Measurements from ENCODE around the gene SENP1. TPM values are rescaled to one million over a fixed set of nuclear protein-coding genes. Genes with fewer than 3 reads are reported as not detected.
"Not testable (repeated sequence)": the region's sequence is repeated elsewhere in the genome, so short reads cannot be mapped to it uniquely, and the experiment has no call there.

SENP1 gene
- total RNA-seq, 1 experiment from 2014 or later, result 19.2 TPM

DNA sequence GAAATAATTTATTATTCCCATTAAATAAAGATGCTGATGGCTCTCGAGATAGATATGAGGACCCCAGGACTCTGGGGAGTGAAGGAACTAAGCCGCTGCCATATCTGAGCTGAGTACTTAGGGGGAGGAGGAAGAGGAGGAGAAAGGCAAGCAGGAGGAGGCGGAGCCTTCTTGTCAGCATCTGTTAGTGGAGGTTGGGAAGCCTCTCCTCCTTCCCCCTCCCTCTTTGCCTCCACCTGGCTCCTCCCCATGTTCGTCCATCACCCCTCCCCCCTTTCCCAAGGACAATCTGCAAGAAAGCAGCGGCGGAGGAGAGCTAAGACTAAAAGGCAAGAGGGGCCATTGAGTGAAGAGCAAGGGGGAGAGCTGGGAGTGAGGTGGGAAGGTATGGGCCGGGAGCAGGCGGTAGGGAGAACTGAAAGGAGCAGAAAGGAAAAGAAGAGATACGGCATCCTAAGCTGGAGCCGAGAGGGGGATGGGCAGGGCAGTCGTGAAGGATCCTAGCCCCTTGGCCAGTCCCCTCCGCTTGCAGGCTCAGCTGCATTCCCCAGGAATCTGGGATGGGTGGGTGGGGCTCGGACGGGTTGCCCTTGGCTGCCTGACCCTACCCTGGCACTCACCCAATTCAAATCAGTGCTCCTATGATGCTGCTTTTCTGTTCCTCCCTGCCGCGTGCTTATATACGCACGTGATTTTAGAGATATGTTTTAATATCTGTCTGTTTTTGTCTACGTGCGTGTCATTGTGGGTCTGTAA lies 13.4 kb upstream of the SENP1 start, which contains the start of gene PFKM:
Gene PFKM (plus strand): TSS at position 287 of the 756 bp plus-strand sequence. CDS start 3,411 bp downstream, outside the sequence.
- in situ Hi-C loops (cut with HindIII; ENCODE audit: low pct_unique_long_range_greater_than_20kb, low sequenced_read_pairs), result no loop called here
- DNase-seq (ENCODE audit: low read depth, low spot score), result peak; percentile 94

DNA sequence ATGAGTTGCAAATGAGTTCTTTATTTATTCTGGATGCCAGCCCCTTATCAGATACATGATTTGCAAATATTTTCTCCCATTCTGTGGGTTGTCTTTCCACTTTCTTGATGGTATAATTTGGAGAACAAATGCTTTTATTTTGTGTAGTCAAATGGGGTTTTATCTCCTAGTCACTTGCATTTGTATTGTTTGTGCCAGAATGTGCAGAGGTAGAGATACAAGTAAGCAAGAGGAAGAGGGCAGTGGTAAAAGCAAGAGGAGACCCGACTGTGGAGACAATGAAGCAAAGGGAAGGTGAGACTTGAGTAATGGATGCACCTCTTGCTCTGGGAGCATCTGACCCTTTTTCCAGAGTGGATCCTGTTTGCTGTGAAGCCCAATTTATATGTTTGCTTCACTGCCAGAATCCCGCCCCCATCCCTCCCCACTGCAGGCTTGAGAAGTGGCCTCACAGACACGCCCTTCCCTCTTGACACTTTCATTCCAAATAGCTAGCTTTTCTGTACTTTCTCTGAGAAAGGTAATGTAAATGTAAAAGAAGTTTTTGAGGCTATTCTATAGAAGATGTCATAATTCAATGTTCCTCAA lies 12.5 kb upstream of the SENP1 start:
- DNase-seq (ENCODE audit: low read depth, low spot score), result no peak
- in situ Hi-C loops (cut with HindIII; ENCODE audit: low pct_unique_long_range_greater_than_20kb, low sequenced_read_pairs), result no loop called here

DNA sequence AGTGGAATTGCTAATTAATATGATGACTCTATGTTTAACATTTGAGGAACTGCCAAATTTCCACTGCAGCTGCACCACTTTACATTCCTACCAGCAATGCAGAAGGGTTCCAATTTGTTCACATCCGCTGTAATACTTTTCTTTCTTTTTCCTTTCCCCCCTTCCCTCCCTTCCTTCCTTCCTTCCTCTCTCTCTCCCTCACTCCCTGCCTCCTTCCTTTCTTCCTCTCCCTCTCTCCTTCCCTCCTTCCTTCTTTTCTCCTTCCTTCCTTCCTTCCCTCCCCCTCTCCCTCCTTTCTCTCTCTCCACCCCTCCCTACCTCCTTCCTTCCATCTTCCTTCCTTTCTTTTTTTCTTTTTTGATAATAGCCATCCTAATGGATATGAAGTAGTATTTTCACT lies 10.1 kb upstream of the SENP1 start:
- DNase-seq (ENCODE audit: low read depth, low spot score), result no peak
- in situ Hi-C loops (cut with HindIII; ENCODE audit: low pct_unique_long_range_greater_than_20kb, low sequenced_read_pairs), result no loop called here

DNA sequence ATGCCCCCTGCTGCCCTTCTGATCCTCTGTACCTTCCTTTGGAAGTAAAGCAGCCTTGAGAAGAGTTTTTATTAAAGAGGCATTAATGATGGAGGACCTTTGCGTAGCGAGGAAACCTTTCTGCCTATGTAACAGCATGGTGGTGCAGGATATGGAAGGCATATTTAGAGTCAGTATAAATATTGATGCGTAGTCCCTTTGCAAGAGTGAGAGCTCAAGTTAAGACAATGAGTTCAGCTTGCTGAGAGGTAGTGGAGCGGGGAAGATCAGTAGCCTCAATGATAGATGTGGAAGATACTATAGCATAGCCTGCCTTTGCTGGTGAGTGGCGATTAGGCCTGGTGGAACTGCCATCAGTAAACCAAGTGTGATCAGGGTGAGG lies 5.4 kb upstream of the SENP1 start:
- in situ Hi-C loops (cut with HindIII; ENCODE audit: low pct_unique_long_range_greater_than_20kb, low sequenced_read_pairs); DNase-seq (ENCODE audit: low read depth, low spot score): not testable (repeated sequence)

DNA sequence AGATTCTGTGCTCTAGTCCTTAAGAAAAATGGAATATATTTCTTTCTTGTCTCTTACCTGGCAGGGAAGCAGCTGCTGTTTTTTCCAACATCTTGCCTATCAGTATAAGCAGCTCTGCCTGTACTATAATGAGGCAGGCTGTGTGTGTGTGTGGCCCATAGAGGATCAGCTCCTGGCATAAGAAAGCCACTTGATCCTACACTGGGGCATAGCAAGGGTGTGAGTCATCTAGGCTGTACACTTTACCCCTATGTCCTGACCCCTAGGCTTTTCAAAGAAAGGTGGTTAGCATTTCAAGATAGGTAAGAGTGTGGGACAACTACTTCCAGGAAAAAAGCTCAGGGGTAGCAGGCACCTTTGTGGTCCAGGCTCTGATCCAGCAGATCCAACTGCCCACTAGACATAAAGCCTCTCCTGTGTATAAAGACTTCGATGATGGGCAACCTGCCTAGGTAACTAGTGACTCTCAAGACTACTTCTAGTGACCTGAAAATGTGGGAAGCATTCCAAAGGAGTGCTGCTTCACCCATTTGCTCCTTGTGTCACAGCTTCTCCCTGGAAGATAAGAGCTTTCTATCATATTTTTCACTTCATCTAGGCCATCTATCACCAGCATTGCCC lies 4.9 kb upstream of the SENP1 start:
- no peak for DNase-seq (ENCODE audit: low read depth, low spot score)
- in situ Hi-C loops (cut with HindIII; ENCODE audit: low pct_unique_long_range_greater_than_20kb, low sequenced_read_pairs), result no loop called here

DNA sequence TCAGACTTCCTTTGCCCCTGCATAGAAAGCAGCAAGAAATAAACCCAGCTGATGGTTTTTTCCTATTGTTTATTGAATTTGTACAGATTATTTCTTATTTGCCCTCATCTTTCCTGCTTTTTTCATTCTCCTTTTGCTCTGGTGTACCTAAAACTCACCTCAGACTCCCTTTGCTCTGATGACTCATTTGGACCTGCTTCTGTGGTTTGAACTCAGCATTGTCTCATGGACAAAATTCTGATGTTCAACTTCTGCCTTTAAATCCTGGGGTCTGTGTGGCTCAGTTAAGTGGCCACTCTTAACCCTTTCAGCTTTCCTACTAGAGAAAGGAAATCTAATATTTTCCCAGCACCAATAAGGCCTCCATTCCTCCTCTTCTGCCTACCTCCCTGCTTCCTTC lies 3.5 kb upstream of the SENP1 start:
- DNase-seq (ENCODE audit: low read depth, low spot score), result no peak
- in situ Hi-C loops (cut with HindIII; ENCODE audit: low pct_unique_long_range_greater_than_20kb, low sequenced_read_pairs), result no loop called here

DNA sequence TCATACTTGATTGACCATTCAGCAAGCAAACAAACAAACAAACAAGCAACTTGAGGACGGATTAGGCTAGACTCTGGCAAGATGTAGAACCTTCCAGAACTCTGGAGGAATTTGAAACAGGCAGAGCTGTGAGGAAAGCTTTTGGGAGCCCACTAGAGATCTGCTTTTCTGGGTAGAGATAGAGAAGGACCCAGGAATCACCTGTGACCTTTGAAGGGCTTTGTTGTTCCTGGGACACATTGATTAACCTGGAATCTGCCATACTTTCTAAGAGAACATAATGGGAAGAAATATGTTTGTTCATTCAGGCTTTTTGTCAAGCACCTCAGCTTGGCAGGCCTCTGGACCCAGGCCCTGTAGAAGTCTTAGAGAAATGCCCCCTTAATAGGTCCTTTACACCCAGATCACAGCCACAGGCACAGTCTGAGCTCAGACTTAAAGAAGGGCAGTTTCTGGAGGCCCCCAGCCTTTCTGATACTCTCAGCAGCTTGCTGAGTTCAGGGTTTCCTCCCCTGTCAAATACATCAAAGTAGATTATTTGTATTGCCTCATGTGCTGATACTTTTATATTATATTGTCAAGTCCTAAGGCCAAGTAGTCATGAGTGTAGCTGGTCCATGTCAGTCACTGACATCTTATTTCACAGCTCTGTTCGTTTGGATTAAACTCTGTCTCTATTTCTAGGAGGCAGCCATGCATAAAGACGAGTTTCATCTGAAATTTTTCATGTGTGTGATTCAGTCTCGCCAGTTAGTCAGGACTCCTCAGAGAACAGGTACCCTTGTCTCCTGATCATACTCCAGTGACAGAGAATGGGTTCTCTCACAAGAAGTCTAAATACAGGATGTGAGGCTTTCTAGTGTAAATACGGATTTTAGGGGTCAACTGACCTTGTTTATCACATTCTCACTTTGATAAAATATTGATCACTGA lies 1.1 kb upstream of the SENP1 start:
- in situ Hi-C loops (cut with HindIII; ENCODE audit: low pct_unique_long_range_greater_than_20kb, low sequenced_read_pairs), result no loop called here
- DNase-seq (ENCODE audit: low read depth, low spot score), result no peak

DNA sequence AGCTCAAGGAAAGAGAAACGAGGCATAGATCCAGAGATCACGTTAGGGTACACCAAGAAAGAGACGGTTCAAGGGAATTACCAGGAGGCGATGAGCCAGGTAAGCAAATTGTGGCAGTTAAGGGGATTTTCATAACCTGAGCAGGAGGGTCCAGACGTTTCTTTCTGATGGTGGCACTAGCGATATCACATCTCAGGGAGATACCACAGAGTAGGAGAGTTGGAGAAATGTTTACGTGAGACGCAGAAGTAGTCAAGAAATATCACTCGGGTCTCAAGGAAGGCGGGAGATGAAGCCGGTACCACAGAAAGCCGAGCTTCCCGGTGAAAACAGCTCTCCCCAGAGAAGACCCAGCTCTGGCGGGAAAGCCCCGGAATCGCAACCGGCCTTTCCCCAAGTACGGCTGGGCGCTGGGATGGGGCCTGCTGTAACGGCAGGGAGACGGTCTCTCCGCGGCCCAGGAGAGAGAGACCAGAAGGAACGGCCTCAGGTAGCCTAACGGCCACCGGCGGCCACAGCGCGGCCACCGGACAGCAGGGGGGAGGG lies 485 bp downstream of the SENP1 start:
- DNase-seq (ENCODE audit: low read depth, low spot score), result no peak
- in situ Hi-C loops (cut with HindIII; ENCODE audit: low pct_unique_long_range_greater_than_20kb, low sequenced_read_pairs), result no loop called here

DNA sequence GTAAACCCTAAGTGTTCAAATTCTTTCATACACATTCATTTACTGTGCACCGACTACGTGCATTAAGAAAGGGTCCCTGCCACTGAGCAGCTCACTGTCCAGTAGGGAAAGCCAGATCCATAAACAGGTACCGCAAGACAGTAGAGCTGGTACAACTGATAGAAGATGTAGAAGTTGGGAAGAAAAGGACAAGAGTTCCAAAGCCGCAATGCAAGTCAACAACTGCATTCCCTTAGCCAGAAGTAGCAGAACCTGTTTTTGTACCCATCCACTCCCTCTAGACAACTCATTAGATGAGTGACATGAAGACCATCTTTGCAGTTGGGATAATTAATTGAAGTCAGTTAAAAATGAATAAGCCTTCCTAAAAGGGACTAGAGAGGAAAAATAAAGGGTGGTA lies 1.3 kb downstream of the SENP1 start:
- no peak for DNase-seq (ENCODE audit: low read depth, low spot score)
- in situ Hi-C loops (cut with HindIII; ENCODE audit: low pct_unique_long_range_greater_than_20kb, low sequenced_read_pairs), result no loop called here

DNA sequence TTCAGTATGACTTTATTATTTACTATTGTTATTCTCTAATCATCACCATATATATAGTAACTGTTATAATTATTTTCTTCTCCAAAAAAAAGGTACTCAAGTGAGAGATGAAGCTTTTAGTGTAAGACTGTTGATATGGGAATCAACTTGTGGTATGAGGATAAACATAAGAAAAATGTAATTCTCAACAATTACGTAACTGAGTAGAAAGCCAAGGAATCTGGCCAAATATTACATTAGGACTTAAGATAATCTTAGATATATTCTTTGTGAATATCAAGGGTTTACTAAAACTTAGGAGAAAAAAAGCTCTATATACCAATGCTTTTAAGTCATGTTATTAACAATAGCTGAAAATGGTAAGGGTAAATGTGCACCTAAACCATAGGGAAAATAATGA lies 13.3 kb downstream of the SENP1 start:
- DNase-seq (ENCODE audit: low read depth, low spot score), result no peak
- in situ Hi-C loops (cut with HindIII; ENCODE audit: low pct_unique_long_range_greater_than_20kb, low sequenced_read_pairs), result no loop called here

DNA sequence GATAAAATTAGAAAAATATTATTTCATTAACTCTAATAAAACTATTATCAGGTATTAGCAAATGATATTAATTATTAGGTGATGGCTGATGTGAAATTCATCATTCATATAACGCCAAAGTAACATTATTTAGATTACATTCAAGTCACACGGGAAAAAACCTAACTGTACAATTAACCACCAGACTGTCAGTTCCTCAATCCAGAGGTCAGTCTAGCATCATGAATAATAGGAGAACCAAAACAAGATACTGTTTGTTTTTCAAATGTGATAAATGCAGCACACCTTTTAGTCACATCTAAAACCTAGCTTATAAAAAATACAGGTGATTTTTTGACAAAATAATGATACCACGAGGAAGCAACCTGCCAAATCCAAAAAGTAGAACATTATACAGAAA lies 19.6 kb downstream of the SENP1 start:
- no peak for DNase-seq (ENCODE audit: low read depth, low spot score)
- in situ Hi-C loops (cut with HindIII; ENCODE audit: low pct_unique_long_range_greater_than_20kb, low sequenced_read_pairs), result no loop called here

DNA sequence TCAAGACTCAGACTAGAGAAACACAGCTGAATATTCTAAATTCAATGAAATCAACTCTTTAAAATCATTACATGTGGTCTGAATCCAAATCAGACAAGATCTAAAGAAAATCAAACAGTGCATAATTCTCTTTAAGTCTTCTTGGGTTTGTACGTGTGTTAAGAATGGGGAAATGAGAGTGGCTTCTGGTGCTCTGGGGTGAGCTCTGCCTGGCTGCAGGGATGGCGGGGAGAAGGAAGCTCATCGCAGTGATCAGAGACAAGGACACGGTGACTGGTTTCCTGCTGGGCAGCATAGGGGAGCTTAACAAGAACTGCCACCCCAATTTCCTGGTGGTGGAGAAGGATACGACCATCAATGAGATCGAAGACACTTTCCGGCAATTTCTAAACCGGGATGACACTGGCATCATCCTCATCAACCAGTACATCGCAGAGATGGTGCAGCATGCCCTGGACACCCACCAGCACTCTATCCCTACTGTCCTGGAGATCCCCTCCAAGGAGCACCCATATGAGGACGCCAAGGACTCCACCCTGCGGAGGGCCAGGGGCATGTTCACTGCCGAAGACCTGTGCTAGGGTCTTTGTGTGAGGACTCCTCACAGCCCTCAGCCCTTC lies 20.9 kb downstream of the SENP1 start:
- in situ Hi-C loops (cut with HindIII; ENCODE audit: low pct_unique_long_range_greater_than_20kb, low sequenced_read_pairs), result no loop called here

DNA sequence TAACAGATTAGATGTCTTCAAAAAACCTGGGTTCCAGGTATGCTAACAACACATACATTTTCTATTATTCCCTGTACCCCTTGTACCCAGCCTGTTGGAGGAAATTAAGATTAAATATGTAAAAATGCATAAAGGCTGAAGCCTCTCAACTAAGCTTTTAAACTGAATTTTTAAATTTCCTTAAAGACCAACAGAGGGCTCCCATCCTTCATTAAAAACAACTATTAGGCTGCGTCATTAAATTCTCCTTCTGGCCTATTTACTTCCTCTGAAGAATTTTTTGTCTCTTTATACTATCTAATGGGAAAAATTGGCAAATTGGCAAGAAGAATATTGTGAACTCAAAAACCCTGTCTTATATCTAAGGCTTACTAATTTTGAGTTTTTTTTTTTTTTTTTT lies 21.8 kb downstream of the SENP1 start:
- DNase-seq (ENCODE audit: low read depth, low spot score), result peak; percentile 53
- in situ Hi-C loops (cut with HindIII; ENCODE audit: low pct_unique_long_range_greater_than_20kb, low sequenced_read_pairs), result no loop called here

More for the DNA sequence above, 20.9 kb downstream of the SENP1 start:
- DNase-seq (ENCODE audit: low read depth, low spot score), result no peak

DNA sequence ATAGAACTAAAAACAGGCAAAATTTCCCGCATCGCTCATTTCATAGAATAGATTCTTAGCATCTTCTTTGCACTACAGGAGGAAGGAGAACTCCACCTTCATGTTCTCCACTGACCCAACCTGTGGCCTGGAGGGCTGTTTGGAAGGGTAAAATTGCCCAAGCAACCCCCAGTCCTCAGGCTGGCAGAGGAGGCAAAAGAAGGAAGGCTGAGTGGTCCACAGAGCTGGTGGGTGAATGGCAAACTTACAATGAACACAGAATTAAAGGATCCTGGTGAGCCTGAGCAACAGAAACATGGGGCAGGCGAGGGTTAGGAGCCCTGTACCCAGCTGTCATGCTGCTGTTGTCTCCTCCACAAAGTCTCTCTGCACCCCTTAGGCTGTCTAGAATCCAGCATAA lies 25.1 kb downstream of the SENP1 start:
- in situ Hi-C loops (cut with HindIII; ENCODE audit: low pct_unique_long_range_greater_than_20kb, low sequenced_read_pairs), result no loop called here

DNA sequence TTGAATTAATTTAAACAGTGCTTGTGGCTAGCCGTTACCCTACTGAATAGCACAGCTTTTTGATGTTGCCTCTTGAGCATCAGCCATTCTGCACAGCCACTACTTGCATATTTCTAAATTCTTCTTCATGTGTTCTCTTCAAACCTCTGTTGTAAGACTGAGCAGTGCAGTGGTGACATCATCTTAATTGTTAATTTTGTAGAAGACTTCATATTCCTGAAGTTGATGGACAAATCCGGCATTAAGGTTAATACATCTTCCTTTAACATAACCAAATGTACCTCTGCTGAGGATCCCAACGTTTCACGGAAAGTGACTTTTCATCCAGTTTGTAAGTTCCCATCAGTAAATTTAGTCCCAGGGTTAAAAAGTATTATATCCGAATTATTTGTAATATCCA lies 25.6 kb downstream of the SENP1 start:
- no peak for DNase-seq (ENCODE audit: low read depth, low spot score)
- in situ Hi-C loops (cut with HindIII; ENCODE audit: low pct_unique_long_range_greater_than_20kb, low sequenced_read_pairs), result no loop called here

More for the DNA sequence above, 25.1 kb downstream of the SENP1 start:
- DNase-seq (ENCODE audit: low read depth, low spot score), result no peak

DNA sequence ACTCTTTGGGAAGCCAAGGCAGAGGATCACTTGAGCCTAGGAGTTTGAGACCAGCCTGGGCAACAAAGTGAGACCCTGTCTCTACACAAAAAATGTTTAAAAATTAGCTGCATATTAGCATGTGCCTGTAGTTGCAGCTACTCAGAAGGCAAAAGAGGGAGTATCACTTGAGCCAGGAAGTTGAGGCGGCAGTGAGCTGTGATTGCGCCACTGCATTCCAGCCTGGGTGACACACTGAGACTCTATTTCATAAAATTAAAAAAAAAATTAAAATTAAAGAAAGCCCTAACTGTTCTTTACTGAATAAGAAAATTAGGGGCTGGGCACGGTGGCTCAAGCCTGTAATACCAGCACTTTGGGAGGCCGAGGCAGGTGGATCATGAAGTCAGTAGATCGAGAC lies 27.0 kb downstream of the SENP1 start:
- no peak for DNase-seq (ENCODE audit: low read depth, low spot score)
- in situ Hi-C loops (cut with HindIII; ENCODE audit: low pct_unique_long_range_greater_than_20kb, low sequenced_read_pairs), result no loop called here

DNA sequence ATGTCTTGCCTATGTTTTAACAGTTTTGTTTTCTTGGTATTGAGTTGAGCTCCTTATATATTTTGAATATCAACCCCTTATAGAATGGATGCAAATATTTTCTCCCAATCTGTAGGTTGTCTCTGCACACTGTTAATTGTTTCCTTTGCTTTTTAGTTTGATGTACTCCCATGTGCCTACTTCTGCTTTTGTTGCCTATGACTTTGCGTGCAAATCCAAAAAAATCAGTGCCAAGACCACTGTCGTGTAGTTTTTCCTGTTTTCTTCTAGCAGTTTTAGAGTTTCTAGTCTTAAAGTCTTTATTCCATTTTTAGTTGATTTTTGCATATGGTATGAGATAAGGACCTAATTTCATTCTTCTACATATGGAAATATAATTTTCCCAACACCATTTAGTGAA lies 28.8 kb downstream of the SENP1 start:
- in situ Hi-C loops (cut with HindIII; ENCODE audit: low pct_unique_long_range_greater_than_20kb, low sequenced_read_pairs), result no loop called here
- no peak for DNase-seq (ENCODE audit: low read depth, low spot score)

Data from SK-MEL-5 (cell line).